ENCODE data around the gene PPM1B. TPM values are rescaled to one million over a fixed set of nuclear protein-coding genes. Genes with fewer than 3 reads are reported as not detected.

The PPM1B gene
- total RNA-seq, 1 donor from 2014 or later: 36.2 TPM

- H3K4me3 Mint-ChIP-seq (ENCODE audit: unreplicated experiment): no peak overlapping the region
- peaks cover 11% of the 10 kb centered on the region for H3K4me1 Mint-ChIP-seq (ENCODE audit: unreplicated experiment)
- H3K27me3 Mint-ChIP-seq (ENCODE audit: unreplicated experiment): peaks cover 2% of the 10 kb centered on the region
- no peak overlapping the region for H3K27ac Mint-ChIP-seq (ENCODE audit: unreplicated experiment)
- TF ChIP-seq CTCF (IDR thresholded peaks at IDR 0.05): no peak
- no peaks in the 10 kb centered on the region for H3K9me3 Mint-ChIP-seq (ENCODE audit: unreplicated experiment)
- no peak for DNase-seq (ENCODE audit: extremely low spot score, unreplicated experiment)
- no peaks in the 10 kb centered on the region for H3K36me3 Mint-ChIP-seq (ENCODE audit: unreplicated experiment)
Observed at GRCh38 chr2:44139741-44140140, 28.9 kb upstream of the PPM1B start.

- H3K27me3 Mint-ChIP-seq (ENCODE audit: unreplicated experiment): peaks cover 2% of the 10 kb centered on the region
- H3K4me1 Mint-ChIP-seq (ENCODE audit: unreplicated experiment): peaks cover 5% of the 10 kb centered on the region
- H3K27ac Mint-ChIP-seq (ENCODE audit: unreplicated experiment): no peak overlapping the region
- H3K36me3 Mint-ChIP-seq (ENCODE audit: unreplicated experiment): no peaks in the 10 kb centered on the region
- no peak for TF ChIP-seq CTCF (IDR thresholded peaks at IDR 0.05)
- no peak for DNase-seq (ENCODE audit: extremely low spot score, unreplicated experiment)
- H3K4me3 Mint-ChIP-seq (ENCODE audit: unreplicated experiment): no peak overlapping the region
- no peaks in the 10 kb centered on the region for H3K9me3 Mint-ChIP-seq (ENCODE audit: unreplicated experiment)
Observed at GRCh38 chr2:44142306-44142705, 26.4 kb upstream of the PPM1B start.

- Mint-ChIP-seq H3K27ac (ENCODE audit: unreplicated experiment) (no peak overlapping the region), H3K4me1 (ENCODE audit: unreplicated experiment) (peaks cover 5% of the 10 kb centered on the region), H3K27me3 (ENCODE audit: unreplicated experiment) (peaks cover 2% of the 10 kb centered on the region), H3K9me3 (ENCODE audit: unreplicated experiment) (no peaks in the 10 kb centered on the region), H3K36me3 (ENCODE audit: unreplicated experiment) (no peaks in the 10 kb centered on the region), H3K4me3 (ENCODE audit: unreplicated experiment) (no peak overlapping the region)
- no peak for TF ChIP-seq CTCF (IDR thresholded peaks at IDR 0.05)
- DNase-seq (ENCODE audit: extremely low spot score, unreplicated experiment): no peak
Observed at GRCh38 chr2:44143701-44144100, 25.0 kb upstream of the PPM1B start.

GRCh38 chr2:44148999-44149398, 19.7 kb upstream of the PPM1B start:
- Mint-ChIP-seq H3K27ac (ENCODE audit: unreplicated experiment) (no peak overlapping the region), H3K4me3 (ENCODE audit: unreplicated experiment) (no peak overlapping the region), H3K9me3 (ENCODE audit: unreplicated experiment) (no peaks in the 10 kb centered on the region), H3K36me3 (ENCODE audit: unreplicated experiment) (no peaks in the 10 kb centered on the region), H3K4me1 (ENCODE audit: unreplicated experiment) (no peaks in the 10 kb centered on the region), H3K27me3 (ENCODE audit: unreplicated experiment) (peaks cover 6% of the 10 kb centered on the region)
- no peak for DNase-seq (ENCODE audit: extremely low spot score, unreplicated experiment)
- no peak for TF ChIP-seq CTCF (IDR thresholded peaks at IDR 0.05)

- H3K27ac Mint-ChIP-seq (ENCODE audit: unreplicated experiment): no peak overlapping the region
- no peaks in the 10 kb centered on the region for H3K4me1 Mint-ChIP-seq (ENCODE audit: unreplicated experiment)
- no peak overlapping the region for H3K4me3 Mint-ChIP-seq (ENCODE audit: unreplicated experiment)
- no peak for DNase-seq (ENCODE audit: extremely low spot score, unreplicated experiment)
- no peak for TF ChIP-seq CTCF (IDR thresholded peaks at IDR 0.05)
- no peaks in the 10 kb centered on the region for H3K36me3 Mint-ChIP-seq (ENCODE audit: unreplicated experiment)
- H3K9me3 Mint-ChIP-seq (ENCODE audit: unreplicated experiment): no peaks in the 10 kb centered on the region
- H3K27me3 Mint-ChIP-seq (ENCODE audit: unreplicated experiment): peaks cover 6% of the 10 kb centered on the region
Observed at GRCh38 chr2:44150473-44150872, 18.2 kb upstream of the PPM1B start.

All from osteocyte (in vitro differentiated cells).